Measurements from ENCODE around the gene KCNH1.

DNA sequence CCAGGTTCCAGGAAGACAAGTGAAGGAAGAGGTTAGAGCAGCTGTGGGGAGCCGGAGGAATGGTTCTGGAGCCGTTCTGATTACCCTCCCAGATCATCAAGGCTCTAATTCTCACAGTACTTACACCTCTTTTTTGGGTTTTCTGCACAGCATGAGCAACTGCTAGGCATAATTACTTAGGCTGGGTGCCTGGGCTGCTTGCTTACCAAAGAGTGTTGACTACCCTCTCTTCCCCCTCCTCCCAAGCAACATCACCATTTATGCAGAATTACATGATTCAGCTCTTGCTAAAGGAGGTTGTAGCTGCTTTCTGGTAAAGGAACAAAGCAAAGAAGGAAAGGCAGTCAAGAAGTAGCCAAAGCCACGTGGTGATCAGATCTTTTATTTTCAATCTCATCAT, 397.2 kb downstream of the KCNH1 start:
- TF ChIP-seq, protein P1, sequence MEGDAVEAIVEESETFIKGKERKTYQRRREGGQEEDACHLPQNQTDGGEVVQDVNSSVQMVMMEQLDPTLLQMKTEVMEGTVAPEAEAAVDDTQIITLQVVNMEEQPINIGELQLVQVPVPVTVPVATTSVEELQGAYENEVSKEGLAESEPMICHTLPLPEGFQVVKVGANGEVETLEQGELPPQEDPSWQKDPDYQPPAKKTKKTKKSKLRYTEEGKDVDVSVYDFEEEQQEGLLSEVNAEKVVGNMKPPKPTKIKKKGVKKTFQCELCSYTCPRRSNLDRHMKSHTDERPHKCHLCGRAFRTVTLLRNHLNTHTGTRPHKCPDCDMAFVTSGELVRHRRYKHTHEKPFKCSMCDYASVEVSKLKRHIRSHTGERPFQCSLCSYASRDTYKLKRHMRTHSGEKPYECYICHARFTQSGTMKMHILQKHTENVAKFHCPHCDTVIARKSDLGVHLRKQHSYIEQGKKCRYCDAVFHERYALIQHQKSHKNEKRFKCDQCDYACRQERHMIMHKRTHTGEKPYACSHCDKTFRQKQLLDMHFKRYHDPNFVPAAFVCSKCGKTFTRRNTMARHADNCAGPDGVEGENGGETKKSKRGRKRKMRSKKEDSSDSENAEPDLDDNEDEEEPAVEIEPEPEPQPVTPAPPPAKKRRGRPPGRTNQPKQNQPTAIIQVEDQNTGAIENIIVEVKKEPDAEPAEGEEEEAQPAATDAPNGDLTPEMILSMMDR (IDR thresholded peaks at IDR 0.05): no peak
- no peak for TF ChIP-seq POLR2A (IDR thresholded peaks at IDR 0.05)

Data from testis (tissue), 2 donors.